ENCODE results near the gene MAK. TPM values are rescaled to one million over a fixed set of nuclear protein-coding genes. Genes with fewer than 3 reads are reported as not detected.

Gene MAK
- total and polyA plus RNA-seq, 2 of the 13 experiments (the other 11 are each of a cell fraction or from before 2014, with no cell fraction given): 0.04 TPM; not detected in 1

DNA sequence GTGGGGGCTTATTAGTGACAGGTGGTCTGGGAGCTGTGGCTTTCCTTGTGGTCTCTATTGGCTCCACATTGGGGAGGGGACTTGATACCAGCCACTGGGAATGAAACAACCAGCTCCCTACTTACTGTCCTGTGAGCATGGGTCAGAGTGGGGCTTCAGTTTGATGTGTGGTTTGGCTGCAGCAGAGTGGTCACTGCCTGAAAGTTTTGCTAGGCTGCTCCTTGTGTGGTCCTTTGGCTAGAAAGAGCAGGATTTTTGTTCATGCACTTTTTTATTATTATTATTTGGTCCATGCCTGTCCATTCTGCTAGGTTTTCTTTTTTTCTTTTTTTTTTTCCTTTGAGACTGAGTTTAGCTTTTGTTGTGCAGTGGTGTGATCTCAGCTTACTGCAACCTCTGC is 98.3 kb downstream of the MAK start:
- no peak for FAIRE-seq
- ChIA-PET POLR2A (no interaction called here), CTCF (ENCODE audit: low intra/inter-chr PET ratio, low total read pairs) (no interaction called here)
- H3K9me3 ChIP-seq (ENCODE audit: low read length): no peaks in the 10 kb centered on the region
- no peaks in the 10 kb centered on the region; a peak in 2 of 5 replicates for H3K36me3 ChIP-seq (replicated peaks in 1 of 2; ENCODE audit: control insufficient read depth in 1 of 2, insufficient read depth in 2 of 2, low read length in 2 of 2)
- no TSS peak for BruUV-seq (replicated peaks)
- H4K20me1 ChIP-seq (ENCODE audit: insufficient read depth, low read length): no peaks in the 10 kb centered on the region
- H3K27ac ChIP-seq (ENCODE audit: extremely low read length, insufficient read depth, low read length): no peak overlapping the region
- H3K79me2 ChIP-seq (ENCODE audit: insufficient read depth, low read length): no peaks in the 10 kb centered on the region
- H2AFZ ChIP-seq (ENCODE audit: low read length): no peak overlapping the region
- no peaks in the 10 kb centered on the region for H3K27me3 ChIP-seq (ENCODE audit: control insufficient read depth in 1 of 2, insufficient read depth in 2 of 2, low read length in 2 of 2)
- no peak overlapping the region for H3K4me2 ChIP-seq (ENCODE audit: low read depth, low read length)
- in situ Hi-C loops (cut with HindIII; ENCODE audit: extremely low pct_ligation_motif_present, low pct_unique_long_range_greater_than_20kb): no loop called here
- no peak overlapping the region for H3K9ac ChIP-seq (ENCODE audit: insufficient read depth, low read depth, low read length)
- DNase-seq (ENCODE audit: low spot score): no peak
- no peak for ATAC-seq
- intact Hi-C loops (cut with micrococcal nuclease; ENCODE audit: unreplicated experiment): no loop called here
- H3K4me3 ChIP-seq (replicated peaks in 1 of 3; ENCODE audit: insufficient read depth in 1 of 3, low read depth in 2 of 3, low read length in 3 of 3): no peak overlapping the region
- H3K4me1 ChIP-seq (ENCODE audit: insufficient read depth, low read length): no peaks in the 10 kb centered on the region
- no peak for TF ChIP-seq PRPF4 (IDR thresholded peaks at IDR 0.05; ENCODE audit: low read depth, low read length, poor library complexity, severe bottlenecking)
- no peak for TF ChIP-seq ZNF775 (CRISPR knock-in tag; IDR thresholded peaks at IDR 0.05; ENCODE audit: borderline replicate concordance)
- no peak for TF ChIP-seq ARID4A (CRISPR knock-in tag; IDR thresholded peaks at IDR 0.05; ENCODE audit: borderline replicate concordance)
- TF ChIP-seq, protein P1, sequence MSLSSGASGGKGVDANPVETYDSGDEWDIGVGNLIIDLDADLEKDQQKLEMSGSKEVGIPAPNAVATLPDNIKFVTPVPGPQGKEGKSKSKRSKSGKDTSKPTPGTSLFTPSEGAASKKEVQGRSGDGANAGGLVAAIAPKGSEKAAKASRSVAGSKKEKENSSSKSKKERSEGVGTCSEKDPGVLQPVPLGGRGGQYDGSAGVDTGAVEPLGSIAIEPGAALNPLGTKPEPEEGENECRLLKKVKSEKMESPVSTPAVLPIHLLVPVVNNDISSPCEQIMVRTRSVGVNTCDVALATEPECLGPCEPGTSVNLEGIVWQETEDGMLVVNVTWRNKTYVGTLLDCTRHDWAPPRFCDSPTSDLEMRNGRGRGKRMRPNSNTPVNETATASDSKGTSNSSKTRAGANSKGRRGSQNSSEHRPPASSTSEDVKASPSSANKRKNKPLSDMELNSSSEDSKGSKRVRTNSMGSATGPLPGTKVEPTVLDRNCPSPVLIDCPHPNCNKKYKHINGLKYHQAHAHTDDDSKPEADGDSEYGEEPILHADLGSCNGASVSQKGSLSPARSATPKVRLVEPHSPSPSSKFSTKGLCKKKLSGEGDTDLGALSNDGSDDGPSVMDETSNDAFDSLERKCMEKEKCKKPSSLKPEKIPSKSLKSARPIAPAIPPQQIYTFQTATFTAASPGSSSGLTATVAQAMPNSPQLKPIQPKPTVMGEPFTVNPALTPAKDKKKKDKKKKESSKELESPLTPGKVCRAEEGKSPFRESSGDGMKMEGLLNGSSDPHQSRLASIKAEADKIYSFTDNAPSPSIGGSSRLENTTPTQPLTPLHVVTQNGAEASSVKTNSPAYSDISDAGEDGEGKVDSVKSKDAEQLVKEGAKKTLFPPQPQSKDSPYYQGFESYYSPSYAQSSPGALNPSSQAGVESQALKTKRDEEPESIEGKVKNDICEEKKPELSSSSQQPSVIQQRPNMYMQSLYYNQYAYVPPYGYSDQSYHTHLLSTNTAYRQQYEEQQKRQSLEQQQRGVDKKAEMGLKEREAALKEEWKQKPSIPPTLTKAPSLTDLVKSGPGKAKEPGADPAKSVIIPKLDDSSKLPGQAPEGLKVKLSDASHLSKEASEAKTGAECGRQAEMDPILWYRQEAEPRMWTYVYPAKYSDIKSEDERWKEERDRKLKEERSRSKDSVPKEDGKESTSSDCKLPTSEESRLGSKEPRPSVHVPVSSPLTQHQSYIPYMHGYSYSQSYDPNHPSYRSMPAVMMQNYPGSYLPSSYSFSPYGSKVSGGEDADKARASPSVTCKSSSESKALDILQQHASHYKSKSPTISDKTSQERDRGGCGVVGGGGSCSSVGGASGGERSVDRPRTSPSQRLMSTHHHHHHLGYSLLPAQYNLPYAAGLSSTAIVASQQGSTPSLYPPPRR (CRISPR knock-in tag; IDR thresholded peaks at IDR 0.05; ENCODE audit: borderline replicate concordance): no peak
- no peak for TF ChIP-seq SIX1 (CRISPR knock-in tag; IDR thresholded peaks at IDR 0.05; ENCODE audit: borderline replicate concordance)
- no peak for TF ChIP-seq PITX1 (CRISPR knock-in tag; IDR thresholded peaks at IDR 0.05)
- TF ChIP-seq ZNF574 (CRISPR knock-in tag; IDR thresholded peaks at IDR 0.05): no peak
- TF ChIP-seq HINFP (CRISPR knock-in tag; IDR thresholded peaks at IDR 0.05; ENCODE audit: low read depth): no peak
- no peak for TF ChIP-seq ZNF782 (CRISPR knock-in tag; IDR thresholded peaks at IDR 0.05; ENCODE audit: borderline replicate concordance)
- no peak for TF ChIP-seq HMGA1 (CRISPR knock-in tag; conservative IDR thresholded peaks at IDR 0.05)
- no peak for TF ChIP-seq ZNF124 (CRISPR knock-in tag; IDR thresholded peaks at IDR 0.05)
